Keratinocyte (primary cell): Measurements from ENCODE around the gene SLC15A3. TPM values are rescaled to one million over a fixed set of nuclear protein-coding genes. Genes with fewer than 3 reads are reported as not detected.

Source experiments
- DNase-seq: peaks from one replicate; pipeline ENCODE4 v3.0.0-alpha.2; 2011; ENCODE audit warnings: low read depth, missing footprints, low spot score
- FAIRE-seq: peaks from 2 replicates; lab custom pipeline; 2011; peaks lifted over from hg19 to GRCh38; lab: Jason Lieb, UNC
- H2AFZ ChIP-seq: 2 replicates; pipeline ENCODE4 v1.6.0; 2012; ENCODE audit warnings: low read length, control low read depth, inconsistent platforms; ENCODE audit not compliant: control insufficient read depth
- H3K27ac ChIP-seq: 2 replicates; pipeline ENCODE4 v1.5.1; 2011; ENCODE audit warnings: low read length; ENCODE audit not compliant: control insufficient read depth, insufficient read depth
- H3K27me3 ChIP-seq: 3 replicates; pipeline ENCODE4 v1.6.0; 2011; ENCODE audit warnings: low read length; ENCODE audit not compliant: control insufficient read depth, insufficient read depth; ENCODE audit errors: extremely low read depth
- H3K36me3 ChIP-seq, 2 experiments: 2 replicates in 1 of 2; 3 replicates in 1 of 2; pipeline ENCODE4 v1.5.1; 2011; ENCODE audit warnings: low read length in 2 of 2, mild to moderate bottlenecking in 1 of 2; ENCODE audit not compliant: control insufficient read depth in 2 of 2, insufficient read depth in 2 of 2; ENCODE audit errors: extremely low read depth in 1 of 2
- H3K4me1 ChIP-seq: 3 replicates; pipeline ENCODE4 v1.5.1; 2011; ENCODE audit warnings: low read length; ENCODE audit not compliant: control insufficient read depth, insufficient read depth; ENCODE audit errors: extremely low read depth
- H3K4me2 ChIP-seq: 3 replicates; pipeline ENCODE4 v1.6.0; 2011; ENCODE audit warnings: low read depth, low read length; ENCODE audit not compliant: control insufficient read depth, insufficient read depth; ENCODE audit errors: extremely low read depth
- H3K4me3 ChIP-seq, 3 experiments: fragments of 200-600 bp in 1 of 3; sonication (generic) in 1 of 3; 2 replicates in 2 of 3; 3 replicates in 1 of 3; pipeline ENCODE4 v1.5.1; 2011 to 2016; ENCODE audit warnings: low read length in 3 of 3, mild to moderate bottlenecking in 3 of 3, control low read depth in 2 of 3, inconsistent platforms in 1 of 3, low read depth in 1 of 3, mixed read lengths in 1 of 3, mixed run types in 1 of 3, moderate library complexity in 1 of 3; ENCODE audit not compliant: control insufficient read depth in 2 of 3, insufficient read depth in 2 of 3; ENCODE audit errors: extremely low read depth in 1 of 3
- H3K79me2 ChIP-seq: 2 replicates; pipeline ENCODE4 v1.6.0; 2012; ENCODE audit warnings: low read length; ENCODE audit not compliant: control insufficient read depth, insufficient read depth
- H3K9ac ChIP-seq: 3 replicates; pipeline ENCODE4 v1.6.0; 2011; ENCODE audit warnings: low read length; ENCODE audit not compliant: control insufficient read depth, insufficient read depth; ENCODE audit errors: extremely low read depth
- H3K9me1 ChIP-seq: 3 replicates; pipeline ENCODE4 v1.6.0; 2011; ENCODE audit warnings: low read length; ENCODE audit not compliant: control insufficient read depth, insufficient read depth; ENCODE audit errors: extremely low read depth
- H3K9me3 ChIP-seq: 2 replicates; pipeline ENCODE4 v1.5.1; 2012; ENCODE audit warnings: low read depth, low read length; ENCODE audit not compliant: control insufficient read depth
- H4K20me1 ChIP-seq: 3 replicates; pipeline ENCODE4 v1.6.0; 2011; ENCODE audit warnings: low read length; ENCODE audit not compliant: control insufficient read depth, insufficient read depth; ENCODE audit errors: extremely low read depth
- CTCF ChIP-seq, 3 experiments: IDR thresholded peaks in 1 of 3; conservative IDR thresholded peaks in 1 of 3; optimal IDR thresholded peaks in 1 of 3; 2 replicates in 2 of 3; 3 replicates in 1 of 3; pipeline versions ENCODE3 to v1.5.1; 2011; ENCODE audit warnings: low read length in 3 of 3, mild to moderate bottlenecking in 3 of 3, moderate library complexity in 2 of 3, control low read depth in 1 of 3, inconsistent platforms in 1 of 3; ENCODE audit not compliant: insufficient read depth in 2 of 3; ENCODE audit errors: extremely low read depth in 1 of 3
- EZH2 ChIP-seq: IDR thresholded peaks from one replicate; pipeline ENCODE4 v1.6.1; 2012; ENCODE audit warnings: inconsistent platforms, mild to moderate bottlenecking, low read length, moderate library complexity
- dilution Hi-C: fragments of 300-500 bp; cut with MboI; formaldehyde crosslinking; loops from one replicate; pipeline ENCODE4 v1.7.0; 2020; ENCODE audit warnings: low sequenced_read_pairs; ENCODE audit not compliant: extremely low pct_ligation_motif_present
- polyA plus RNA-seq, 5 experiments: library from polyadenylated mRNA; depleted of rRNA in 3 of 5; stranded (reverse) in 3 of 5; stranded (forward) in 1 of 5; unstranded in 1 of 5; fragments of >200 nt; gene quantifications; 1 replicate in 1 of 5; 2 replicates in 3 of 5; 3 replicates in 1 of 5; pipeline versions ENCODE4 v1.2.1 to v1.2.3, GENCODE V29; 2011 to 2012; ENCODE audit warnings: missing spikeins in 2 of 5, low read depth in 1 of 5, low replicate concordance in 1 of 5

SLC15A3 gene
- polyA plus RNA-seq, 1 donor (not counting 4 experiments of a cell fraction or from before 2014, with no cell fraction given): 1.0 TPM

GRCh38 chr11:60954421-60954820 is 2.4 kb upstream of the SLC15A3 start:
- Histone ChIP-seq H3K4me3 (no peak overlapping the region), H3K27me3 (peaks cover 4% of the 10 kb centered on the region), H4K20me1 (no peaks in the 10 kb centered on the region), H3K9me3 (no peaks in the 10 kb centered on the region), H3K9me1 (no peaks in the 10 kb centered on the region), H3K27ac (no peak overlapping the region), H3K4me1 (peaks cover 5% of the 10 kb centered on the region), H3K4me2 (no peak overlapping the region), H3K9ac (no peak overlapping the region), H3K79me2 (no peaks in the 10 kb centered on the region), H2AFZ (no peak overlapping the region), H3K36me3 (no peaks in the 10 kb centered on the region)
- FAIRE-seq: no peak
- no peak for DNase-seq
- TF ChIP-seq EZH2: no peak
- dilution Hi-C loops: no loop called here

GRCh38 chr11:60953781-60954180 is 1.8 kb upstream of the SLC15A3 start:
- Histone ChIP-seq H3K9ac (no peak overlapping the region), H3K9me3 (no peaks in the 10 kb centered on the region), H2AFZ (no peak overlapping the region), H3K4me3 (no peak overlapping the region), H3K36me3 (no peaks in the 10 kb centered on the region), H3K9me1 (no peaks in the 10 kb centered on the region), H3K27ac (no peak overlapping the region), H3K79me2 (no peaks in the 10 kb centered on the region), H3K27me3 (peaks cover 4% of the 10 kb centered on the region), H3K4me1 (peaks cover 5% of the 10 kb centered on the region), H3K4me2 (no peak overlapping the region), H4K20me1 (no peaks in the 10 kb centered on the region)
- TF ChIP-seq EZH2: no peak
- no peak for TF ChIP-seq CTCF (optimal IDR thresholded peaks at IDR 0.05 in 1 of 3, IDR thresholded peaks at IDR 0.05 in 1 of 3, conservative IDR thresholded peaks at IDR 0.05 in 1 of 3; ENCODE audit: extremely low read depth in 1 of 3, insufficient read depth in 2 of 3, low read length in 3 of 3)
- dilution Hi-C loops: no loop called here
- DNase-seq (no peak), FAIRE-seq (no peak)

GRCh38 chr11:60952742-60953170 is 780 bp upstream of the SLC15A3 start:
- peak overlapping the region; percentile 70 for H3K9ac ChIP-seq
- no peak overlapping the region for H3K27ac ChIP-seq
- TF ChIP-seq CTCF (optimal IDR thresholded peaks at IDR 0.05 in 1 of 3, IDR thresholded peaks at IDR 0.05 in 1 of 3, conservative IDR thresholded peaks at IDR 0.05 in 1 of 3; ENCODE audit: extremely low read depth in 1 of 3, insufficient read depth in 2 of 3, low read length in 3 of 3): no peak
- TF ChIP-seq EZH2: no peak
- peak overlapping the region; percentile 94 for H2AFZ ChIP-seq
- peak overlapping the region; percentile 77 for H3K4me2 ChIP-seq
- no peak overlapping the region for H3K4me3 ChIP-seq
- H3K36me3 ChIP-seq: no peaks in the 10 kb centered on the region
- H3K9me1 ChIP-seq: no peaks in the 10 kb centered on the region
- no peaks in the 10 kb centered on the region for H3K79me2 ChIP-seq
- H3K4me1 ChIP-seq: peaks cover 5% of the 10 kb centered on the region
- H3K27me3 ChIP-seq: peaks cover 4% of the 10 kb centered on the region
- no peaks in the 10 kb centered on the region for H3K9me3 ChIP-seq
- DNase-seq (no peak), FAIRE-seq (no peak)
- dilution Hi-C loops: no loop called here
- H4K20me1 ChIP-seq: no peaks in the 10 kb centered on the region
